Vagina (tissue), 2 donors: Measurements from ENCODE around the gene HSPE1. TPM values are rescaled to one million over a fixed set of nuclear protein-coding genes. Genes with fewer than 3 reads are reported as not detected.
A peak's percentile ranks its signal among the peaks of the same experiment; 100 is the strongest.

Experiments used
- DNase-seq, 2 donors: peaks; one replicate each; pipeline ENCODE4 v3.0.0-alpha.2; 2017; ENCODE audit errors: extremely low spot score in 2 of 2
- H3K27ac ChIP-seq: fragments of 200-600 bp; sonication (generic); one replicate; pipeline ENCODE4 v1.5.1; 2019
- H3K27me3 ChIP-seq: fragments of 200-600 bp; sonication (generic); one replicate; pipeline ENCODE4 v1.5.1; 2019
- H3K36me3 ChIP-seq, 2 donors: fragments of 200-600 bp; sonication (generic); one replicate each; pipeline ENCODE4 v1.5.1; 2017 to 2019
- H3K4me1 ChIP-seq: fragments of 200-600 bp; sonication (generic); one replicate; pipeline ENCODE4 v1.5.1; 2019
- H3K4me3 ChIP-seq, 2 donors: fragments of 200-600 bp; sonication (generic); 1 replicate in 1 of 2; 2 replicates in 1 of 2; pipeline ENCODE4 v1.5.1; 2016 to 2019
- H3K9me3 ChIP-seq: fragments of 200-600 bp; sonication (generic); one replicate; pipeline ENCODE4 v1.5.1; 2019
- CTCF ChIP-seq, 3 experiments: fragments of 450-650 bp in 2 of 3; fragments of 200-600 bp in 1 of 3; sonication (generic) in 1 of 3; IDR thresholded peaks; one replicate each; pipeline ENCODE4 v1.5.1; 2017 to 2019; ENCODE audit warnings: antibody characterized with exemption in 3 of 3, mild to moderate bottlenecking in 2 of 3, moderate library complexity in 2 of 3
- POLR2A ChIP-seq, 2 donors: fragments of 450-650 bp; IDR thresholded peaks; one replicate each; pipeline ENCODE4 v1.6.1; 2017; ENCODE audit warnings: antibody characterized with exemption in 2 of 2, mild to moderate bottlenecking in 2 of 2, moderate library complexity in 2 of 2
- POLR2AphosphoS5 ChIP-seq, 2 donors: sonication (generic); formaldehyde crosslinking; IDR thresholded peaks; one replicate each; pipeline ENCODE4 v1.9.0; 2017; ENCODE audit warnings: antibody characterized with exemption in 2 of 2, mild to moderate bottlenecking in 2 of 2, low read depth in 1 of 2; ENCODE audit not compliant: insufficient read depth in 1 of 2
- intact Hi-C: fragments of 100-400 bp; cut with DNase I; formaldehyde crosslinking; loops from one replicate; pipeline ENCODE4 v1.15.1; 2023
- total RNA-seq: library from RNA; depleted of rRNA; stranded (reverse); fragments of >200 nt; gene quantifications from one replicate; pipeline ENCODE4 v1.2.3, GENCODE V29; 2016

Gene HSPE1
- total RNA-seq, 1 donor from 2014 or later, result 39.0 TPM

GRCh38 chr2:197486175-197486574 lies 14.0 kb upstream of the HSPE1 start:
- H3K4me3 ChIP-seq, result no peak overlapping the region
- H3K27me3 ChIP-seq, result no peaks in the 10 kb centered on the region
- no peak for DNase-seq
- no peak for TF ChIP-seq CTCF (IDR thresholded peaks at IDR 0.05)
- TF ChIP-seq POLR2AphosphoS5 (IDR thresholded peaks at IDR 0.05; ENCODE audit: insufficient read depth in 1 of 2, low read depth in 1 of 2), result no peak
- TF ChIP-seq POLR2A (IDR thresholded peaks at IDR 0.05), result no peak
- no peaks in the 10 kb centered on the region for H3K4me1 ChIP-seq
- H3K36me3 ChIP-seq, result peaks cover 0 to 56% of the 10 kb centered on the region in 2 donors
- H3K9me3 ChIP-seq, result no peaks in the 10 kb centered on the region
- no peak overlapping the region for H3K27ac ChIP-seq
- intact Hi-C loops, result no loop called here

- Histone ChIP-seq H3K27ac (no peak overlapping the region), H3K9me3 (no peaks in the 10 kb centered on the region), H3K4me1 (no peaks in the 10 kb centered on the region), H3K4me3 (no peak overlapping the region), H3K27me3 (no peaks in the 10 kb centered on the region), H3K36me3 (peaks cover 0 to 68% of the 10 kb centered on the region in 2 donors)
- no peak for DNase-seq
- intact Hi-C loops, result no loop called here
- TF ChIP-seq CTCF (IDR thresholded peaks at IDR 0.05) (no peak), POLR2A (IDR thresholded peaks at IDR 0.05) (no peak), POLR2AphosphoS5 (IDR thresholded peaks at IDR 0.05; ENCODE audit: insufficient read depth in 1 of 2, low read depth in 1 of 2) (no peak)
Observed at GRCh38 chr2:197487385-197487784, 12.8 kb upstream of the HSPE1 start.

- Histone ChIP-seq H3K27me3 (no peaks in the 10 kb centered on the region), H3K27ac (peak overlapping the region; percentile 100), H3K9me3 (no peaks in the 10 kb centered on the region), H3K4me1 (peaks cover 33% of the 10 kb centered on the region), H3K36me3 (peaks cover 0 to 67% of the 10 kb centered on the region in 2 donors), H3K4me3 (no peak overlapping the region)
- intact Hi-C loops, result no loop called here
- DNase-seq, result no peak
- TF ChIP-seq CTCF (IDR thresholded peaks at IDR 0.05) (no peak), POLR2A (IDR thresholded peaks at IDR 0.05) (no peak), POLR2AphosphoS5 (IDR thresholded peaks at IDR 0.05; ENCODE audit: insufficient read depth in 1 of 2, low read depth in 1 of 2) (no peak)
Observed at GRCh38 chr2:197495433-197496134, 4.6 kb upstream of the HSPE1 start.

DNA sequence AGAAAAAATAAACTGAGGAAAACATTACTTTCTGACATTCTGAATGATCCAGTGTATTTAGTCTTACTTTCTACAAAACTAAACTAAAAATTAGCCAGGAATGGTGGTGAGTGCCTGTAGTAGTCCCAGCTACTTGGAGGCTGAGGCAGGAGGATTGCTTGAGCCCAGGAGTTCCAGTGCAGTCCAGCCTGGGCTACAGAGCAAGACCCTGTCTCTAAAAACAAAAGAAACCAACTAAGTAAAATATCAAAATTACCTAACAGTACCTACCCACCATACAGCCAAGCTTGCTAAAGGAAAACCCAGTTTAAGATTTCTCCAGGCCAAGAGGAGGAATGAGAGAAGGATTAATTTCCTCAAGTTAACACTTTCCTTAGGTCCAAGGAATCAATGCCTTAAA lies 3.5 kb upstream of the HSPE1 start:
- no peak for DNase-seq
- H3K4me1 ChIP-seq, result peaks cover 44% of the 10 kb centered on the region
- intact Hi-C loops, result no loop called here
- TF ChIP-seq POLR2A (IDR thresholded peaks at IDR 0.05), result no peak
- TF ChIP-seq CTCF (IDR thresholded peaks at IDR 0.05), result no peak
- TF ChIP-seq POLR2AphosphoS5 (IDR thresholded peaks at IDR 0.05; ENCODE audit: insufficient read depth in 1 of 2, low read depth in 1 of 2), result no peak
- H3K27me3 ChIP-seq, result no peaks in the 10 kb centered on the region
- H3K4me3 ChIP-seq, result no peak overlapping the region
- H3K9me3 ChIP-seq, result no peaks in the 10 kb centered on the region
- peaks cover 0 to 56% of the 10 kb centered on the region in 2 donors for H3K36me3 ChIP-seq
- peak overlapping the region; percentile 100 for H3K27ac ChIP-seq

DNA sequence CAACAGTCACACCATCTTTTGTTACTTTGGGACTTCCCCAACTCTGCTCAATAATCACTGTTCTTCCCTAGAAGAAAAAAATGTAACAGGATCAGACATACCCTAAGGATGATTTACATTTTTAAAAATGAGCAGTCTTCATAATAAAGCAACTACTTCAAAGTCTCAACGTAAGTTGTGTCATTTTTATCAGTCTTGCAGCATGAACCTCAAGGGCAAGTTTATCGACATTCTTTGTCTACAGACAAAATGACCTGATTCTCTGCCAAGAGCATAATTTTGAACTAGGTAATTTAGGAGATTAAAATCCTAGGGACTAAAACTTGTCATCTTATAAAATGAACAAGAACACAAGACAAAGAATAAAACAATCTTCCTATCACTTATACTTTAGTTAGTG lies 2.9 kb upstream of the HSPE1 start:
- H3K36me3 ChIP-seq, result peaks cover 0 to 50% of the 10 kb centered on the region in 2 donors

More for the DNA sequence above, 2.9 kb upstream of the HSPE1 start:
- Histone ChIP-seq H3K4me3 (no peak overlapping the region), H3K4me1 (peaks cover 51% of the 10 kb centered on the region), H3K27me3 (no peaks in the 10 kb centered on the region), H3K27ac (peak overlapping the region; percentile 100), H3K9me3 (no peaks in the 10 kb centered on the region)
- intact Hi-C loops, result no loop called here
- no peak for DNase-seq
- TF ChIP-seq CTCF (IDR thresholded peaks at IDR 0.05), result no peak
- TF ChIP-seq POLR2A (IDR thresholded peaks at IDR 0.05), result no peak
- no peak for TF ChIP-seq POLR2AphosphoS5 (IDR thresholded peaks at IDR 0.05; ENCODE audit: insufficient read depth in 1 of 2, low read depth in 1 of 2)
